K562 (cell line): ENCODE measurements around the gene CEL.

Source experiments
- ATF1 ChIP-seq, 2 experiments: fragments of 450-650 bp in 1 of 2; IDR thresholded peaks; 2 replicates each; pipeline ENCODE4 v1.6.1; 2016; ENCODE audit warnings: missing compliant biosample characterization in 1 of 2, missing genetic modification characterization in 1 of 2
- ETS1 ChIP-seq: conservative IDR thresholded peaks from 2 replicates; pipeline ENCODE4 v1.6.1; 2011; ENCODE audit warnings: low read depth, mild to moderate bottlenecking, low read length; ENCODE audit not compliant: control insufficient read depth
- POLR2AphosphoS2 ChIP-seq: IDR thresholded peaks from 2 replicates; pipeline ENCODE4 v1.6.1; 2012; ENCODE audit warnings: low read length, improper control_type of control experiment
- SMAD1 ChIP-seq: fragments of 150-350 bp; IDR thresholded peaks from 2 replicates; pipeline ENCODE4 v1.6.1; 2014; ENCODE audit warnings: low read length, low read depth; ENCODE audit not compliant: partially characterized antibody
- TAF1 ChIP-seq: IDR thresholded peaks from 2 replicates; pipeline ENCODE4 v1.6.1; 2011; ENCODE audit warnings: mild to moderate bottlenecking, low read length, moderate library complexity; ENCODE audit not compliant: insufficient read depth, control insufficient read depth, severe bottlenecking; ENCODE audit errors: extremely low read depth
- YY1 ChIP-seq, 3 experiments: IDR thresholded peaks; 2 replicates each; pipeline ENCODE4 v1.6.1; 2011; ENCODE audit warnings: low read length in 2 of 3, mild to moderate bottlenecking in 2 of 3, moderate library complexity in 2 of 3, borderline replicate concordance in 1 of 3, control low read depth in 1 of 3, low read depth in 1 of 3; ENCODE audit not compliant: insufficient read depth in 3 of 3, insufficient replicate concordance in 2 of 3, control insufficient read depth in 1 of 3, insufficient read length in 1 of 3; ENCODE audit errors: extremely low read depth in 1 of 3
- ZNF124 ChIP-seq: sonication (generic); formaldehyde crosslinking; IDR thresholded peaks from 2 replicates; pipeline ENCODE4 v1.8.1; 2022; ENCODE audit warnings: missing genetic modification reagents
- ZNF431 ChIP-seq: sonication (generic); formaldehyde crosslinking; IDR thresholded peaks from 2 replicates; pipeline ENCODE4 v1.8.0; 2022; ENCODE audit warnings: mild to moderate bottlenecking, missing genetic modification reagents
- TF ChIP-seq, protein P1 (sequence below): fragments of 450-650 bp; IDR thresholded peaks from 2 replicates; pipeline ENCODE4 v1.6.1; 2017; ENCODE audit warnings: antibody characterized with exemption
- TF ChIP-seq, protein P2 (sequence below): sonication (generic); formaldehyde crosslinking; IDR thresholded peaks from 2 replicates; pipeline ENCODE4 v1.9.0; 2022; ENCODE audit warnings: mild to moderate bottlenecking, missing genetic modification reagents
- TF ChIP-seq, protein P3 (sequence below), 3 experiments: IDR thresholded peaks in 2 of 3; conservative IDR thresholded peaks in 1 of 3; 2 replicates each; pipeline ENCODE4 v1.5.1; 2011 to 2012; ENCODE audit warnings: low read length in 3 of 3, mild to moderate bottlenecking in 3 of 3, control low read depth in 2 of 3, improper control_type of control experiment in 1 of 3, inconsistent platforms in 1 of 3, low read depth in 1 of 3, mixed read lengths in 1 of 3, moderate library complexity in 1 of 3; ENCODE audit not compliant: insufficient read depth in 2 of 3

- TF ChIP-seq POLR2AphosphoS2: no peak
- TF ChIP-seq, protein P1, sequence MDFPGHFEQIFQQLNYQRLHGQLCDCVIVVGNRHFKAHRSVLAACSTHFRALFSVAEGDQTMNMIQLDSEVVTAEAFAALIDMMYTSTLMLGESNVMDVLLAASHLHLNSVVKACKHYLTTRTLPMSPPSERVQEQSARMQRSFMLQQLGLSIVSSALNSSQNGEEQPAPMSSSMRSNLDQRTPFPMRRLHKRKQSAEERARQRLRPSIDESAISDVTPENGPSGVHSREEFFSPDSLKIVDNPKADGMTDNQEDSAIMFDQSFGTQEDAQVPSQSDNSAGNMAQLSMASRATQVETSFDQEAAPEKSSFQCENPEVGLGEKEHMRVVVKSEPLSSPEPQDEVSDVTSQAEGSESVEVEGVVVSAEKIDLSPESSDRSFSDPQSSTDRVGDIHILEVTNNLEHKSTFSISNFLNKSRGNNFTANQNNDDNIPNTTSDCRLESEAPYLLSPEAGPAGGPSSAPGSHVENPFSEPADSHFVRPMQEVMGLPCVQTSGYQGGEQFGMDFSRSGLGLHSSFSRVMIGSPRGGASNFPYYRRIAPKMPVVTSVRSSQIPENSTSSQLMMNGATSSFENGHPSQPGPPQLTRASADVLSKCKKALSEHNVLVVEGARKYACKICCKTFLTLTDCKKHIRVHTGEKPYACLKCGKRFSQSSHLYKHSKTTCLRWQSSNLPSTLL: no peak
- TF ChIP-seq SMAD1: no peak
- TF ChIP-seq ATF1 (CRISPR knock-in tag; IDR thresholded peaks at IDR 0.05): no peak
- no peak for TF ChIP-seq ATF1 (tag; IDR thresholded peaks at IDR 0.05)
- TF ChIP-seq ZNF124: no peak
- TF ChIP-seq, protein P2, sequence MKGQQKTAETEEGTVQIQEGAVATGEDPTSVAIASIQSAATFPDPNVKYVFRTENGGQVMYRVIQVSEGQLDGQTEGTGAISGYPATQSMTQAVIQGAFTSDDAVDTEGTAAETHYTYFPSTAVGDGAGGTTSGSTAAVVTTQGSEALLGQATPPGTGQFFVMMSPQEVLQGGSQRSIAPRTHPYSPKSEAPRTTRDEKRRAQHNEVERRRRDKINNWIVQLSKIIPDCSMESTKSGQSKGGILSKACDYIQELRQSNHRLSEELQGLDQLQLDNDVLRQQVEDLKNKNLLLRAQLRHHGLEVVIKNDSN: no peak
- TF ChIP-seq, protein P3, sequence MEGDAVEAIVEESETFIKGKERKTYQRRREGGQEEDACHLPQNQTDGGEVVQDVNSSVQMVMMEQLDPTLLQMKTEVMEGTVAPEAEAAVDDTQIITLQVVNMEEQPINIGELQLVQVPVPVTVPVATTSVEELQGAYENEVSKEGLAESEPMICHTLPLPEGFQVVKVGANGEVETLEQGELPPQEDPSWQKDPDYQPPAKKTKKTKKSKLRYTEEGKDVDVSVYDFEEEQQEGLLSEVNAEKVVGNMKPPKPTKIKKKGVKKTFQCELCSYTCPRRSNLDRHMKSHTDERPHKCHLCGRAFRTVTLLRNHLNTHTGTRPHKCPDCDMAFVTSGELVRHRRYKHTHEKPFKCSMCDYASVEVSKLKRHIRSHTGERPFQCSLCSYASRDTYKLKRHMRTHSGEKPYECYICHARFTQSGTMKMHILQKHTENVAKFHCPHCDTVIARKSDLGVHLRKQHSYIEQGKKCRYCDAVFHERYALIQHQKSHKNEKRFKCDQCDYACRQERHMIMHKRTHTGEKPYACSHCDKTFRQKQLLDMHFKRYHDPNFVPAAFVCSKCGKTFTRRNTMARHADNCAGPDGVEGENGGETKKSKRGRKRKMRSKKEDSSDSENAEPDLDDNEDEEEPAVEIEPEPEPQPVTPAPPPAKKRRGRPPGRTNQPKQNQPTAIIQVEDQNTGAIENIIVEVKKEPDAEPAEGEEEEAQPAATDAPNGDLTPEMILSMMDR (IDR thresholded peaks at IDR 0.05 in 2 of 3, conservative IDR thresholded peaks at IDR 0.05 in 1 of 3; ENCODE audit: insufficient read depth in 2 of 3, low read depth in 1 of 3, low read length in 3 of 3): no peak
- TF ChIP-seq ETS1: no peak
- no peak for TF ChIP-seq TAF1
- no peak for TF ChIP-seq ZNF431
- no peak for TF ChIP-seq YY1 (IDR thresholded peaks at IDR 0.05; ENCODE audit: borderline replicate concordance in 1 of 3, control insufficient read depth in 1 of 3, extremely low read depth in 1 of 3, insufficient read depth in 3 of 3, insufficient read length in 1 of 3, insufficient replicate concordance in 2 of 3, low read depth in 1 of 3, low read length in 2 of 3)
Observed at GRCh38 chr9:133027134-133027533, 34.6 kb upstream of the CEL start.
